Thymus (tissue), 11 donors: ENCODE measurements around the gene RPP25L. TPM values are rescaled to one million over a fixed set of nuclear protein-coding genes. Genes with fewer than 3 reads are reported as not detected.

Experiments
- DNase-seq, 9 donors: peaks; one replicate each; pipeline ENCODE4 v3.0.0-alpha.2; 2013; ENCODE audit warnings: low spot score in 9 of 9, low read depth in 6 of 9, missing footprints in 1 of 9
- H3K27ac ChIP-seq, 2 donors: one replicate each; pipeline ENCODE4 v1.5.1; 2013; ENCODE audit warnings: control low read depth in 1 of 2, low read depth in 1 of 2, low read length in 1 of 2, mild to moderate bottlenecking in 1 of 2, moderate library complexity in 1 of 2
- H3K27me3 ChIP-seq, 2 donors: one replicate each; pipeline ENCODE4 v1.5.1; 2013; ENCODE audit warnings: low read length in 1 of 2; ENCODE audit not compliant: control insufficient read depth in 2 of 2, insufficient read depth in 1 of 2
- H3K36me3 ChIP-seq, 2 donors: one replicate each; pipeline ENCODE4 v1.5.1; 2013; ENCODE audit warnings: low read length in 1 of 2, mild to moderate bottlenecking in 1 of 2, moderate library complexity in 1 of 2; ENCODE audit not compliant: control insufficient read depth in 2 of 2, insufficient read depth in 2 of 2
- H3K4me1 ChIP-seq, 2 donors: one replicate each; pipeline ENCODE4 v1.5.1; 2013; ENCODE audit warnings: low read length in 2 of 2; ENCODE audit not compliant: control insufficient read depth in 2 of 2, insufficient read depth in 2 of 2
- H3K4me3 ChIP-seq, 2 donors: one replicate each; pipeline ENCODE4 v1.5.1; 2013; ENCODE audit warnings: low read length in 2 of 2, control low read depth in 1 of 2, mild to moderate bottlenecking in 1 of 2
- H3K9me3 ChIP-seq, 2 donors: one replicate each; pipeline ENCODE4 v1.5.1; 2013; ENCODE audit warnings: low read length in 1 of 2, mild to moderate bottlenecking in 1 of 2; ENCODE audit not compliant: control insufficient read depth in 2 of 2, insufficient read depth in 1 of 2
- WGBS: extraction: QIAGEN DNeasy Blood & Tissue Kit; methylation state at CpG from one replicate; pipeline ENCODE4 v1.1.7; 2013; 5-methylcytosine and 5-hydroxymethylcytosine counted together
- polyA plus RNA-seq: library from polyadenylated mRNA; stranded (reverse); fragments of 200-250 nt; gene quantifications from one replicate; pipeline ENCODE4 v1.2.3, GENCODE V29; 2013
- total RNA-seq: library from RNA; stranded (reverse); fragments of 120-200 nt; gene quantifications from one replicate; pipeline ENCODE4 v1.2.4, GENCODE V29; 2013
- donor health status: healthy.

Gene RPP25L
- total and polyA plus RNA-seq, 2 donors: 38.4 to 40.8 TPM

DNA sequence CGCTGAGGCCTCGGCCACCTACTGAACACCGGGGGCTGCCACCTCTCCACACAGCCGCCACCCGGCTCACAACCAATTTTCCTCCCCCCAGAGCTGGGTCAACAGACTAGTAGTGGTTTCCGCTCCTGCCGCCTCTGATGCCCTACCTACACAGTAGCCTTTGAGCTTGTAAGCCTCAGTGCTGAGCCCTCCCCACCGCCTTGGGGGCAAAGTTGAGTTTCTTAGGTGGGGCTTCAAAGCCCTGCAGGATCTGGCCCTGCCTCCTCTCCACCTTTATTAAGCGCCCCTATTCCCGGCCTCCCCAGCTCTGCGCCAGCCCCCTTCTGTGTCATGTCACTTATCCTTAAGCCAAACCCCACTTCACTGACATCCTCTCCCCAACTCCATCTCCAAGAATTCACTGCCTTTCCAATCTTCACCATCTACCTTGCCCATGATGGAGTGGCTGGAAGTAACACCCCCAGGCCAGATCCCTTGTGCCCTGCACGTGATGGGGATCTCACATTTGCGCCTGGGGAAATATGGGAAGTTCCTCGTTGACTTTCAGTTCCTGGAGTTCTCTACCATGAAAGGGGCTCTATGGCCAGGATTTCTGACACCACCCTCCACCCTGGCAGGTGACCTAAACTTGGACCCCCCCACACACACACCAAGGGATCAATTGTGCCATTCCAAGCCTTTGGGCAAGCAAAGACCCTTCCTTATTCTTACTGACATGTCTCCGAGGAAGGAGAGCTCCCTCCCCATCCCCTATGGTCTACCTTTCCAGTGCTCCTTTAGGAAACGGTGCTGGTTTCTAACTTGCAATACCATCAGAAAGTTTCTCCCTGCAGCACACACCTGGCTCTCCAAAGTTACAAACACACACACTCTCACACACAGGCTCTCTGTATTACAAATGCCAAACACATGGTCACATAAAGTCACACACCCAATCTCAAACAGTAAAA lies 19.7 kb downstream of the RPP25L start:
- Histone ChIP-seq H3K36me3 (peaks cover 0 to 3% of the 10 kb centered on the region in 2 donors), H3K4me3 (no peak overlapping the region), H3K27me3 (peaks cover 69 to 85% of the 10 kb centered on the region in 2 donors), H3K4me1 (peaks cover 8 to 19% of the 10 kb centered on the region in 2 donors), H3K27ac (no peak overlapping the region), H3K9me3 (peaks cover 0 to 11% of the 10 kb centered on the region in 2 donors)
- WGBS: 17% methylated on average over 16 of the region's 16 CpGs
- no peak for DNase-seq

DNA sequence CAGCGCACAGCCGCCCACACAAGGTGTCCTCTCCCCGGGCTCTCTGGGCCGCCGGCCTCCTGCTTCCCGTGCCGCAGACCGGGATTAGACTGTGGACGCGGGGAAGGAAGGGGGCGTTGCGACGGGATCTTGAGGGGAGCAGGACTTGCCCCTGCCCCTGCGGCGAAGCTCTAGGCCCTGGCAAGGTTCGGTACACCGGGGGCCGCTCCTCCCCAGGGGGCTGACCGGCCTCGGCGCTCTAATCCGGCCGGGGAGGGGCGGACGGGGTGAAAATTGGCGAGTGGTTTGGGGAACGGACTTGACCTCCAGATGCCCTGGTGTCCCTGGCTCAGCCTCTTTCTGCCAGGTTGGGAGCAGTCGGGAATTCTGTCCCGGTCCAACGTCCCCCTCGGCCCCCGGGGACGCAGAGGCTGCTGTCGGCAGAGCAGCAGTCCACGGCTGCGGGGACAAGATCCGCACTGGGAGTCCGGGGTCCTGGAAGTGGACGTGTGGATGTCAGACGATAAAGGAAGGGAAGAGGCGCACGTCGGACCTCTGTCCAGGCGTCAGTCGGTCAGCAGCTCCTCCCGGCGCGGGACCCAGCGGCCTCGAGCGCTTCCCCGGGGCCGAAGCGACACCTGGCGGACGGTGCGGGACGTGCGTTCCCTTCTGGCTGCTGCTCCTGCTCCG lies 20.5 kb downstream of the RPP25L start:
- 3% methylated on average over 60 of the region's 60 CpGs for WGBS
- peaks cover 0 to 3% of the 10 kb centered on the region in 2 donors for H3K36me3 ChIP-seq
- H3K4me3 ChIP-seq: peak overlapping the region in 1 of 2 donors; percentile 36
- H3K27ac ChIP-seq: no peak overlapping the region
- H3K4me1 ChIP-seq: peaks cover 8 to 21% of the 10 kb centered on the region in 2 donors
- H3K27me3 ChIP-seq: peaks cover 75 to 88% of the 10 kb centered on the region in 2 donors
- peaks cover 0 to 11% of the 10 kb centered on the region in 2 donors for H3K9me3 ChIP-seq
- peak in 5 of 9 donors; percentile 38 to 71 (median 59) for DNase-seq

DNA sequence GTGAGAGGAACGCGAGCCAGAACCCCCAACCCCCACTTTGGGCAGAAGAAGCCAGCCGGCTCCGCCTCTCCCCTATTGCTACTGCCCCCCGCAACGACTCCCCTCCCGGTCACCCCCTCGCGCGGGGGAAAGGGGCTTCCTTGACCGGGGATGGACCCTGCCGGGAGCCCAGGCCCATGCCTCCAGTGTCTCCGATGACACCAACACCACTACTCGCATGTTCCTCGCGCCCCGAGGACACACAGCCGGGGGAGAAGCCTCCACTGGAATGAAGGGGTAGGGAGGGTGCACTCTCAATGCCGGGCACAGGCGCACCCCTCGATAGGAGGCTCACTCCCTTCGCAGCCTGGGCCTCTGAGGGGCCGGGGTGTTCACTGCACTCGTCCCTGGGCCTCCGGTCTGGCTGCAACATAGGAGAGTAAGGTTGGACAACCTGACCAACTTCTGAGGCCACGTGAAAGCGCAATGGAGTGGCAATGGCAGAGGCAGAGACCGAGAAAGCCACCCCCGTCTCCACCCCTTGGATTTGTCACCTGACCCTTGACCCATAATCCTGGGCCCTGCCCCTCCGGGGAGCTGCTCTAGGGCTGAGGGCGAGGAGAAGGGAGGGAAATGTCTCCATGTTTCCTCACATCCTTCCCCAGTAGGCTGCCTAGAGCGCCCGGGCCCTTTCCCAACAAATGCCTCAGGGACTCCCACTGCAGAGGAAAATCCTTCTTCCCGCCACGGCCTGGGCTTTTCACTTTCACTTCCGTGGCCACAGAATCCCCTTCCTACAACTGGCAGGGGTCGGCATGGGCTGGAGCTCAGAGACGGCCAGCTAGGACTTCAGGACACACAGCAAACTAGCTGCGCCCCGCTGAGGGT lies 21.3 kb downstream of the RPP25L start:
- WGBS: 7% methylated on average over 40 of the region's 40 CpGs
- H3K27me3 ChIP-seq: peaks cover 81 to 90% of the 10 kb centered on the region in 2 donors
- peak overlapping the region in 1 of 2 donors; percentile 38 for H3K27ac ChIP-seq

DNA sequence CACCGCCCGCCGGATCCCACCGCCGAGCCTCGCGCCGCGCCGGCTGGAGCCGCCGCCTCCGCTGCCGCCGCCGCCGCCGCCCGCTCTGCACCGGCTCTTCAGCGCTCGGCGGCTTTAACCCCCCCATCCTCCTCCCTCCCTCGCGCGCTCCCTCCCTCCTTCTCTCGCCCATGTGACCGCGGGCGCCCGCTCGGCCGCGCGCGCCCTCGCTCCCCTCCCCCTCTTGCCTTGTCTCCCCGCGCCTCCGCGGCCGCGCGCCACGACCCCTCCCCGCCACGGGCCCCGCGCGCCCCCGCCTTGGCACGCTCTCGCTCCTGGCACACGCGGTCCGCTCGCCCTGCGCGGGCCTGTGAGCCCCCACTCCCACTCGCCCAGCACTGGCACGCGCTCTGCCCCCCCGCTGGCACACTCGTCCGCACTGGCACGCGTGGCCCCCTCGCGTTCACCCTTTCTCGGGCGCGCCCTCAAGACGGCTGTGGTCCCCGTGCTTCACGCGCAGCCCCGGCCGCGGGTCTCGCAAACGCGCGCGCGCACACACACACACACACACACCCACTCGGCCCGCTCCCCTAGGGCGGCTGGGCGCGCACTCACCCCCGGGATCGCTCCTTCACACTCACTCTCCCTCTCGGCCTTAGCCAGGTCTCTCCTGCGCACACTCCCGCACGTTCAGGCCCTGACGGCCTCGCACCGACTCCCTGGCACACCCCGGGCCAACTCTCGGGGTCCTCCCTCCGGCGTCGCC lies 22.1 kb downstream of the RPP25L start, which contains the start of gene CNTFR:
CNTFR (minus strand) TSS at position 89 of the 745 bp plus-strand sequence. CDS start 20,743 bp downstream, outside the sequence.
- Histone ChIP-seq H3K36me3 (peaks cover 0 to 3% of the 10 kb centered on the region in 2 donors), H3K4me3 (peak within 1 kb of the TSS; percentile 22 to 50), H3K9me3 (peaks cover 0 to 11% of the 10 kb centered on the region in 2 donors), H3K27me3 (peaks cover 82 to 98% of the 10 kb centered on the region in 2 donors), H3K4me1 (peaks cover 8 to 21% of the 10 kb centered on the region in 2 donors), H3K27ac (peak within 1 kb of the TSS in 1 of 2 donors; percentile 38)
- DNase-seq: peak in 1 of 9 donors; percentile 18
- WGBS: 2% methylated on average over 104 of the region's 104 CpGs

More for the DNA sequence above, 21.3 kb downstream of the RPP25L start:
- Histone ChIP-seq H3K4me1 (peaks cover 8 to 21% of the 10 kb centered on the region in 2 donors), H3K36me3 (peaks cover 0 to 3% of the 10 kb centered on the region in 2 donors), H3K4me3 (peak overlapping the region in 1 of 2 donors; percentile 50), H3K9me3 (peaks cover 0 to 11% of the 10 kb centered on the region in 2 donors)
- DNase-seq: no peak

DNA sequence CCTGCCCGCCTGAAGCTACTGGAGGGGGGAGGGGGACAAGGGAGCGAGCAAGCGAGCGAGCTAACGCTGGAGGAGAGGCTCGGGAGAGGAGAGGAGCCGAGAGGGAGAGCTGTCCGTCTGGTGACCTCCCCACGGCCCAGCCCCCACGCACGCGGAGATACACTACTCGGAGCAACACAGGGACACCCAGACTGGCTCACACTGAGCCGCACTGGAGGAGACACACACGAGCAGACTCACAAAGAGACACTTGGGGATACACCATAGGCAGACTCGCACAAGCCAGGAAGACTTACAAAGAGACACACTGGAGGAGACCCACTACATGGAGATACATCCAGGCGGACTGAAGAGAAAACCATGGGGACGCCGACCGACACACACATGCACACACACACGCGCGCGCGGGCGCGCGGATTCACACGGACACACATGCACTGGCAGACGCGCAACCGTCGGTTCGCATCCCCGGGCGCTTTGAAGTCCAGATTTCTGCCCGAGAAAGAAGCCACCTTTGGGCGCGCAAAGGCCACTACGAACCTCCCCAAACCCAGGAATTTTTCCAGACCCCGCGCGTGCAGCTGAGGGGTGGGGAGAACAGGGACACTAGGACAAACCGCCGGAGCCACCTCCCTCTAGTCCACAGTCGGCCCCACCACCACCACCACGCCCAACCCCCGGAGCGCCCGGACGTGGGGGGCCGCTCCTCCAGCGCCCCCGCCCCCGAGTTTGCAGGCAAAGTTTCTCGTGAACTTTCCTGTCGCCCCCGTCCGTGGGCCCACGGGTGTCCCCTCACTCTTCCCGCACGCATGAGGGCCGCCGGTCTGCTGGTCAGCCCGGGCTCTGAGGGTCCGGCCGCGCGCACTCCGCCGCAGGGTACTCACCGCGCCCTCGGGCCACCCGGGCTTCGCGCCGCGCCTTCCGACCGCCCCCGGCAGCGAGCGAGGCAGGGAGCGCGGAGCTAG lies 22.9 kb downstream of the RPP25L start:
- H3K36me3 ChIP-seq: peaks cover 0 to 3% of the 10 kb centered on the region in 2 donors
- 4% methylated on average over 86 of the region's 86 CpGs for WGBS
- H3K27me3 ChIP-seq: peaks cover 79 to 97% of the 10 kb centered on the region in 2 donors
- H3K4me1 ChIP-seq: peaks cover 8 to 21% of the 10 kb centered on the region in 2 donors
- DNase-seq: peak in 1 of 9 donors; percentile 11
- H3K4me3 ChIP-seq: peak overlapping the region; percentile 22 to 50
- H3K27ac ChIP-seq: no peak overlapping the region
- H3K9me3 ChIP-seq: peaks cover 0 to 11% of the 10 kb centered on the region in 2 donors

DNA sequence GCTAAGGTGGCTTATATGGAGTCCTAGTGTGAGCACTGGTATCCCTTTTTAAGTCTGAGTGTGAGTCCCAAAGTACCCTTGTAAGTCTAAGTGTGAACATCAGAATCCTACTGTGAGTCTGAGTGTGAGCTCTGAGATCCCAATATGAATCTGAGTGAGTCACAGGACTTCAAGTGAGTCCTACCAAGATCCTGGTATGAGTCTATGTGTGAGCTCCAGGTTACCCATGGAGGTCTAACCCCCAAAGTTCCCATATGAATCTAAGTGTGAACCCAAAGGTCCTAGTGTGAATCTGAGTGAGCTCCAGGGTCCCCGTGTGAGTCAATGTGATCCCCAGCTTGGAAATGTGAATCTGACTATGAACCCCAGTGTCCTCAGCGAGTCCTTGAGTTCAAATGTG lies 24.6 kb downstream of the RPP25L start:
- H3K4me3 ChIP-seq: no peak overlapping the region
- no peak for DNase-seq
- H3K4me1 ChIP-seq: peaks cover 8 to 17% of the 10 kb centered on the region in 2 donors
- H3K9me3 ChIP-seq: peaks cover 0 to 11% of the 10 kb centered on the region in 2 donors
- H3K27me3 ChIP-seq: peaks cover 63 to 97% of the 10 kb centered on the region in 2 donors
- H3K27ac ChIP-seq: no peak overlapping the region
- 60% methylated on average over 2 of the region's 2 CpGs for WGBS
- H3K36me3 ChIP-seq: peaks cover 0 to 3% of the 10 kb centered on the region in 2 donors

DNA sequence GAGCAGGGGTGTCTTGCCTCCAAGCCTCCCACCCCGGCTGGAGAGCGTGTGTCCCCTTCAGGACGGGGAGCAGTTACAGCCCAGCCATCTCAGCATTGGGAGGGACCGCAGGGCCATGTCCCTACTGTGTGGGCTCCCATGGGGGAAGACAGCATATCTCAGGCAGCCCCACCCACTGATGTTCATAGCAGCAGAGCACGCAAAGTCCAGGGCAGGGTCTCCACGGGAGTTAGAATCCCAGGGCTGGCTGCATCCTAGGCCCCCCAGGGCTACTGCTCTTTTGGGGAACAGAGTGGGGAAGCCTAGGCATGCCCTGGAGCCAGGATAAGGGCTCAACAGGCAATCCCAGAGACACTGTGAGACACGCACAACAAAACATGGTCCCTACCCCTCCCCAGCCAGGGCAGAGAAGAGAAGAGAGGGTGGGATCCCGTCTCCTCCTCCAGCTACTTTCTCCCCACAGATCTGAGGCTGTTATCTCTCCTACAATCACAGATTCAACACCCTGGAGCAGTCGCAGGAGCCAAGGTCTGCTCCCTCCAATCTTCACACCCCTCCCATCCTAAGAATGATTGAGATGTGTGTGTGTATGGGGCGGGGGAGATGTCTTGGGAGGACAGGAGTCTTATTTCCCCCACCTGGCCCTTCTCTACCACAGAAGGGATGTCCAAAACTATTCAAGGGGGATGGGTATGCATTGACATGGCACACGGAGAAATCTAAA lies 25.8 kb downstream of the RPP25L start:
- Histone ChIP-seq H3K27me3 (peaks cover 52 to 97% of the 10 kb centered on the region in 2 donors), H3K4me3 (no peak overlapping the region), H3K36me3 (peaks cover 0 to 3% of the 10 kb centered on the region in 2 donors), H3K27ac (no peak overlapping the region), H3K4me1 (peaks cover 5 to 11% of the 10 kb centered on the region in 2 donors), H3K9me3 (peaks cover 0 to 5% of the 10 kb centered on the region in 2 donors)
- 21% methylated on average over 11 of the region's 11 CpGs for WGBS
- DNase-seq: no peak
